Neural progenitor cell (in vitro differentiated cells): Measurements from ENCODE around the gene PROSER2. TPM values are rescaled to one million over a fixed set of nuclear protein-coding genes. Genes with fewer than 3 reads are reported as not detected.

Source experiments
- DNase-seq: peaks from one replicate; pipeline ENCODE4 v3.0.0-alpha.2; 2016; ENCODE audit warnings: low spot score
- H2AFZ ChIP-seq: fragments of 200-600 bp; sonication (generic); replicated peaks from 2 replicates; pipeline ENCODE4 v1.6.1; 2016; ENCODE audit warnings: antibody characterized with exemption
- H3F3A ChIP-seq: fragments of 200-600 bp; sonication (generic); 2 replicates; pipeline ENCODE4 v1.6.1; 2016; ENCODE audit warnings: antibody characterized with exemption, low read depth
- H3K27ac ChIP-seq: fragments of 200-600 bp; sonication (generic); 2 replicates; pipeline ENCODE4 v1.5.1; 2016; ENCODE audit warnings: mild to moderate bottlenecking
- H3K27me3 ChIP-seq: fragments of 200-600 bp; sonication (generic); 2 replicates; pipeline ENCODE4 v1.6.1; 2016; ENCODE audit warnings: mild to moderate bottlenecking, moderate library complexity
- H3K36me3 ChIP-seq: fragments of 200-600 bp; sonication (generic); 2 replicates; pipeline ENCODE4 v1.5.1; 2016
- H3K4me1 ChIP-seq: fragments of 200-600 bp; sonication (generic); 2 replicates; pipeline ENCODE4 v1.6.1; 2016; ENCODE audit warnings: mixed run types
- H3K4me2 ChIP-seq: fragments of 200-600 bp; sonication (generic); 2 replicates; pipeline ENCODE4 v1.6.1; 2016
- H3K4me3 ChIP-seq: fragments of 200-600 bp; sonication (generic); 2 replicates; pipeline ENCODE4 v1.5.1; 2016
- H3K79me2 ChIP-seq: fragments of 200-600 bp; sonication (generic); 2 replicates; pipeline ENCODE4 v1.6.1; 2016; ENCODE audit warnings: low read depth
- H3K9ac ChIP-seq: fragments of 200-600 bp; sonication (generic); 2 replicates; pipeline ENCODE4 v1.6.1; 2016
- H3K9me3 ChIP-seq: fragments of 200-600 bp; sonication (generic); 2 replicates; pipeline ENCODE4 v1.5.1; 2016; ENCODE audit warnings: low read depth
- H4K20me1 ChIP-seq: fragments of 200-600 bp; sonication (generic); 2 replicates; pipeline ENCODE4 v1.6.1; 2016; ENCODE audit warnings: low read depth
- H3K27ac Mint-ChIP-seq: 3 replicates; pipeline ENCODE4 v1.8.0; 2021; ENCODE audit warnings: mixed read lengths
- H3K27me3 Mint-ChIP-seq: 2 replicates; pipeline ENCODE4 v1.8.0; 2022; ENCODE audit warnings: low read depth, mild to moderate bottlenecking, inconsistent platforms, moderate library complexity, mixed read lengths; ENCODE audit not compliant: insufficient read depth
- H3K36me3 Mint-ChIP-seq: 3 replicates; pipeline ENCODE4 v1.8.0; 2021; ENCODE audit warnings: mixed read lengths
- H3K4me1 Mint-ChIP-seq: 3 replicates; pipeline ENCODE4 v1.8.0; 2021; ENCODE audit warnings: mixed read lengths
- H3K4me3 Mint-ChIP-seq: 3 replicates; pipeline ENCODE4 v1.8.0; 2021; ENCODE audit warnings: mild to moderate bottlenecking, moderate library complexity, mixed read lengths
- H3K9me3 Mint-ChIP-seq: 3 replicates; pipeline ENCODE4 v1.8.0; 2020; ENCODE audit warnings: mixed read lengths
- CTCF ChIP-seq: fragments of 200-600 bp; sonication (generic); IDR thresholded peaks from 2 replicates; pipeline ENCODE4 v1.5.1; 2017; ENCODE audit warnings: antibody characterized with exemption, mild to moderate bottlenecking
- EZH2 ChIP-seq: fragments of 200-600 bp; sonication (generic); IDR thresholded peaks from 2 replicates; pipeline ENCODE4 v1.6.1; 2017; ENCODE audit warnings: antibody characterized with exemption, mild to moderate bottlenecking, moderate library complexity
- EZH2phosphoT487 ChIP-seq: fragments of 200-600 bp; sonication (generic); IDR thresholded peaks from 2 replicates; pipeline ENCODE4 v1.6.1; 2017; ENCODE audit warnings: antibody characterized with exemption
- total RNA-seq: library from RNA; depleted of rRNA; stranded (reverse); fragments of >200 nt; gene quantifications from 2 replicates; pipeline ENCODE4 v1.2.3, GENCODE V29; 2015; ENCODE audit warnings: low replicate concordance

The PROSER2 gene
- total RNA-seq, 1 donor from 2014 or later = 2.3 TPM

DNA sequence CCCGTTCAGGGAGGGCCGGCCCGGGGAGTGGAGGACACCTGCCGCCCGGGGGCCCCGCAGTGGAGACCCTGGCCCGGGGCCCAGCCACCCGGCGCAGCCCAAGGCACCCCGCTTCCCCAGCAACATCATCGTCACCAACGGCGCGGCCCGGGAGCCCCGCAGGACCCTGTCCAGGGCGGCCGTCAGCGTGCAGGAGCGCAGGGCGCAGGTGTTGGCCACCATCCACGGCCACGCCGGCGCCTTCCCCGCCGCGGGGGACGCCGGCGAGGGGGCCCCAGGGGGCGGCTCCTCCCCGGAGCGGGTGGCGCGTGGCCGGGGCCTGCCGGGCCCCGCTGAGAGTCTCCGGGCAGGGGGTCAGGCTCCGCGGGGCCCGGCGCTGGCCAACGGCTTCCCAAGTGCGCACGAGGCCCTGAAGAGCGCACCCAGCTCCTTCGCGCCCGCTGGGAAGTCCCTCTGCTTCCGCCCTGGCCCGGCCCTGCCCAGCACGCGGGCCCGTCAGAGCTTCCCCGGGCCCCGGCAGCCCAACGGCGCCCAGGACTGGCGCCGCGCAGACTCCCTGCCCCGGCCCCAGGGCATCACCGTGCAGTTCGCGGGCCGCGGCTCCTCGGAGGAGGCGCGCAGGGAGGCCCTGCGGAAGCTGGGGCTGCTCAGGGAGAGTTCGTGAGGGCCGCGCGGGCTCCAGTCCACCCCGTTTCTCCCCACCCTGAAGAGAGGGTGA, 46.7 kb downstream of the PROSER2 start:
- Histone ChIP-seq H3K4me2 (no peak overlapping the region), H3K9ac (no peak overlapping the region), H3K79me2 (no peaks in the 10 kb centered on the region), H2AFZ (no peak overlapping the region), H3K9me3 (no peaks in the 10 kb centered on the region), H3K36me3 (no peaks in the 10 kb centered on the region), H3F3A (peaks cover 8% of the 10 kb centered on the region), H3K4me3 (no peak overlapping the region), H3K4me1 (peaks cover 13% of the 10 kb centered on the region), H3K27ac (no peak overlapping the region), H3K27me3 (no peaks in the 10 kb centered on the region), H4K20me1 (no peaks in the 10 kb centered on the region)
- TF ChIP-seq EZH2 (no peak), EZH2phosphoT487 (no peak), CTCF (no peak)
- peaks cover 34% of the 10 kb centered on the region for H3K4me1 Mint-ChIP-seq
- H3K27me3 Mint-ChIP-seq = no peaks in the 10 kb centered on the region
- H3K36me3 Mint-ChIP-seq = no peaks in the 10 kb centered on the region
- no peaks in the 10 kb centered on the region for H3K9me3 Mint-ChIP-seq
- DNase-seq = no peak
- H3K4me3 Mint-ChIP-seq = no peak overlapping the region
- no peak overlapping the region for H3K27ac Mint-ChIP-seq

GRCh38 chr10:11870461-11870780, 47.3 kb downstream of the PROSER2 start:
- Histone ChIP-seq H3F3A (peaks cover 13% of the 10 kb centered on the region), H3K9ac (no peak overlapping the region), H4K20me1 (no peaks in the 10 kb centered on the region), H3K4me2 (no peak overlapping the region), H3K27ac (no peak overlapping the region), H2AFZ (no peak overlapping the region), H3K4me3 (no peak overlapping the region), H3K27me3 (no peaks in the 10 kb centered on the region), H3K79me2 (no peaks in the 10 kb centered on the region), H3K9me3 (no peaks in the 10 kb centered on the region), H3K36me3 (no peaks in the 10 kb centered on the region), H3K4me1 (peaks cover 18% of the 10 kb centered on the region)
- TF ChIP-seq EZH2phosphoT487 (no peak), EZH2 (no peak), CTCF (no peak)
- no peaks in the 10 kb centered on the region for H3K36me3 Mint-ChIP-seq
- H3K4me1 Mint-ChIP-seq = peaks cover 39% of the 10 kb centered on the region
- no peak overlapping the region for H3K4me3 Mint-ChIP-seq
- no peak for DNase-seq
- no peak overlapping the region for H3K27ac Mint-ChIP-seq
- H3K27me3 Mint-ChIP-seq = no peaks in the 10 kb centered on the region
- H3K9me3 Mint-ChIP-seq = no peaks in the 10 kb centered on the region

DNA sequence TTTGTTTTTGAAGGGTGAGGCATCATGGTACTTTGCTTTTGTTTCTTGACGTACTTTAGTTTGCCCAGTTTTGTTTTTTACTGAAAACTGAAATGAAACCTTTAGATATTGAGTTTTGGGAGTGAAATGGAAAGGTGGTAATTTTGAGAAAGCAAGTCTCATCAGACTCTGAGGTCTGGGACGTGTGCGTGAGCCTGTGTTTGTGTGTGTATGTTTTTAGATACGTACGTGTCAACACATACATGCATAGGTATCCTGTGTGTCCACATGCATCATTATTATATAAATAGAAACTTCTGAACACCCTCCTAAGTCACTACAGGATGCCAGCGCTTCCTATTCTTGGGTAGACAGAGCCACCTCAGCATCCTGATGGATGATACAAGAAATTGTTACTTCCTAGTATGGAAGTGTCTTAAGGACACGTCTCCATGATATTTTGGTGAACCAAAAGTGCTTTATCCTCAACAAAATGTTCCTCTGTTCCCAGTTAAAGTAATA, 47.8 kb downstream of the PROSER2 start:
- H3K4me2 ChIP-seq = no peak overlapping the region
- no peaks in the 10 kb centered on the region for H3K36me3 ChIP-seq
- no peak overlapping the region for H3K27ac Mint-ChIP-seq

More for the DNA sequence above, 47.8 kb downstream of the PROSER2 start:
- Histone ChIP-seq H3K4me1 (peaks cover 23% of the 10 kb centered on the region), H3F3A (peaks cover 14% of the 10 kb centered on the region), H3K27me3 (no peaks in the 10 kb centered on the region), H2AFZ (no peak overlapping the region), H4K20me1 (no peaks in the 10 kb centered on the region), H3K9me3 (no peaks in the 10 kb centered on the region), H3K27ac (no peak overlapping the region), H3K9ac (no peak overlapping the region), H3K79me2 (no peaks in the 10 kb centered on the region), H3K4me3 (no peak overlapping the region)
- Mint-ChIP-seq H3K36me3 (no peaks in the 10 kb centered on the region), H3K4me1 (peaks cover 45% of the 10 kb centered on the region), H3K4me3 (no peak overlapping the region), H3K9me3 (no peaks in the 10 kb centered on the region), H3K27me3 (peaks cover 2% of the 10 kb centered on the region)
- TF ChIP-seq EZH2phosphoT487 = no peak
- no peak for TF ChIP-seq CTCF
- TF ChIP-seq EZH2 = no peak
- DNase-seq = no peak
